Hepatocyte (in vitro differentiated cells): ENCODE results near the gene TST. TPM values are rescaled to one million over a fixed set of nuclear protein-coding genes. Genes with fewer than 3 reads are reported as not detected.

ENCODE experiments used
- DNase-seq: peaks from one replicate; pipeline ENCODE4 v3.0.0-alpha.2; 2016; ENCODE audit warnings: low spot score
- H2AFZ ChIP-seq: fragments of 200-600 bp; sonication (generic); 2 replicates; pipeline ENCODE4 v1.6.0; 2016; ENCODE audit warnings: antibody characterized with exemption, mild to moderate bottlenecking
- H3K27ac ChIP-seq: fragments of 200-600 bp; sonication (generic); 2 replicates; pipeline ENCODE4 v1.5.1; 2016; ENCODE audit warnings: mild to moderate bottlenecking
- H3K27me3 ChIP-seq: fragments of 200-600 bp; sonication (generic); 2 replicates; pipeline ENCODE4 v1.6.1; 2016
- H3K36me3 ChIP-seq: fragments of 200-600 bp; sonication (generic); replicated peaks from 2 replicates; pipeline ENCODE4 v1.5.1; 2016; ENCODE audit warnings: low read depth; ENCODE audit not compliant: insufficient read depth
- H3K4me1 ChIP-seq: fragments of 200-600 bp; sonication (generic); 2 replicates; pipeline ENCODE4 v1.5.1; 2016; ENCODE audit warnings: mild to moderate bottlenecking, moderate library complexity; ENCODE audit not compliant: insufficient read depth
- H3K4me2 ChIP-seq: fragments of 200-600 bp; sonication (generic); 2 replicates; pipeline ENCODE4 v1.6.0; 2016
- H3K4me3 ChIP-seq: fragments of 200-600 bp; sonication (generic); 2 replicates; pipeline ENCODE4 v1.5.1; 2016; ENCODE audit warnings: mild to moderate bottlenecking
- H3K79me2 ChIP-seq: fragments of 200-600 bp; sonication (generic); 2 replicates; pipeline ENCODE4 v1.6.0; 2017; ENCODE audit warnings: mild to moderate bottlenecking
- H3K9me2 ChIP-seq: fragments of 200-600 bp; sonication (generic); replicated peaks from 2 replicates; pipeline ENCODE4 v1.6.0; 2017; ENCODE audit warnings: mild to moderate bottlenecking; ENCODE audit not compliant: insufficient read depth
- H3K9me3 ChIP-seq: fragments of 200-600 bp; sonication (generic); 2 replicates; pipeline ENCODE4 v1.5.1; 2016; ENCODE audit warnings: low read depth, mild to moderate bottlenecking
- H4K20me1 ChIP-seq: fragments of 200-600 bp; sonication (generic); 2 replicates; pipeline ENCODE4 v1.6.0; 2016; ENCODE audit warnings: mild to moderate bottlenecking; ENCODE audit not compliant: insufficient read depth, poor library complexity, severe bottlenecking
- EZH2 ChIP-seq: fragments of 200-600 bp; sonication (generic); IDR thresholded peaks from 2 replicates; pipeline ENCODE4 v1.6.1; 2016; ENCODE audit warnings: antibody characterized with exemption, mild to moderate bottlenecking, borderline replicate concordance
- EZH2phosphoT487 ChIP-seq: fragments of 200-600 bp; sonication (generic); IDR thresholded peaks from one replicate; pipeline ENCODE4 v1.6.1; 2018; ENCODE audit warnings: antibody characterized with exemption, mild to moderate bottlenecking, low read depth, moderate library complexity; ENCODE audit not compliant: unreplicated experiment, severe bottlenecking
- WGBS: methylation state at CpG from one replicate; pipeline ENCODE4 v1.1.6; 2016; ENCODE audit warnings: low lambda C conversion rate; ENCODE audit errors: missing lambda C conversion rate; 5-methylcytosine and 5-hydroxymethylcytosine counted together
- polyA plus RNA-seq: library from polyadenylated mRNA; unstranded; fragments of >200 nt; fragmentation: Nextera tagmentation; extraction: Ambion mirVana; gene quantifications from 2 replicates; pipeline ENCODE4 v1.2.1, GENCODE V29; 2016
- total RNA-seq: library from RNA; depleted of rRNA; stranded (reverse); fragments of >200 nt; gene quantifications from 2 replicates; pipeline ENCODE4 v1.2.3, GENCODE V29; 2014
- TF ChIP-seq, protein P1 (sequence below): fragments of 200-600 bp; sonication (generic); IDR thresholded peaks from 2 replicates; pipeline ENCODE4 v1.5.1; 2016; ENCODE audit warnings: antibody characterized with exemption, mild to moderate bottlenecking; ENCODE audit not compliant: poor library complexity

Gene TST
- total and polyA plus RNA-seq, 2 experiments from 2014 or later: 50.2 to 111 TPM

- H3K27ac ChIP-seq: no peak overlapping the region
- H3K4me2 ChIP-seq: no peak overlapping the region
- no peak overlapping the region for H3K4me3 ChIP-seq
- no peaks in the 10 kb centered on the region for H4K20me1 ChIP-seq
- no peaks in the 10 kb centered on the region for H3K36me3 ChIP-seq
- no peaks in the 10 kb centered on the region for H3K9me2 ChIP-seq
- no peak for DNase-seq
- WGBS: 75% methylated on average over 19 of the region's 19 CpGs
- TF ChIP-seq EZH2 (no peak), EZH2phosphoT487 (no peak)
- TF ChIP-seq, protein P1, sequence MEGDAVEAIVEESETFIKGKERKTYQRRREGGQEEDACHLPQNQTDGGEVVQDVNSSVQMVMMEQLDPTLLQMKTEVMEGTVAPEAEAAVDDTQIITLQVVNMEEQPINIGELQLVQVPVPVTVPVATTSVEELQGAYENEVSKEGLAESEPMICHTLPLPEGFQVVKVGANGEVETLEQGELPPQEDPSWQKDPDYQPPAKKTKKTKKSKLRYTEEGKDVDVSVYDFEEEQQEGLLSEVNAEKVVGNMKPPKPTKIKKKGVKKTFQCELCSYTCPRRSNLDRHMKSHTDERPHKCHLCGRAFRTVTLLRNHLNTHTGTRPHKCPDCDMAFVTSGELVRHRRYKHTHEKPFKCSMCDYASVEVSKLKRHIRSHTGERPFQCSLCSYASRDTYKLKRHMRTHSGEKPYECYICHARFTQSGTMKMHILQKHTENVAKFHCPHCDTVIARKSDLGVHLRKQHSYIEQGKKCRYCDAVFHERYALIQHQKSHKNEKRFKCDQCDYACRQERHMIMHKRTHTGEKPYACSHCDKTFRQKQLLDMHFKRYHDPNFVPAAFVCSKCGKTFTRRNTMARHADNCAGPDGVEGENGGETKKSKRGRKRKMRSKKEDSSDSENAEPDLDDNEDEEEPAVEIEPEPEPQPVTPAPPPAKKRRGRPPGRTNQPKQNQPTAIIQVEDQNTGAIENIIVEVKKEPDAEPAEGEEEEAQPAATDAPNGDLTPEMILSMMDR: no peak
- H2AFZ ChIP-seq: no peak overlapping the region
- H3K79me2 ChIP-seq: no peaks in the 10 kb centered on the region
- H3K9me3 ChIP-seq: no peaks in the 10 kb centered on the region
- no peaks in the 10 kb centered on the region for H3K27me3 ChIP-seq
- H3K4me1 ChIP-seq: no peaks in the 10 kb centered on the region
Measured at GRCh38 chr22:36971341-36972125, 47.7 kb downstream of the TST start.

DNA sequence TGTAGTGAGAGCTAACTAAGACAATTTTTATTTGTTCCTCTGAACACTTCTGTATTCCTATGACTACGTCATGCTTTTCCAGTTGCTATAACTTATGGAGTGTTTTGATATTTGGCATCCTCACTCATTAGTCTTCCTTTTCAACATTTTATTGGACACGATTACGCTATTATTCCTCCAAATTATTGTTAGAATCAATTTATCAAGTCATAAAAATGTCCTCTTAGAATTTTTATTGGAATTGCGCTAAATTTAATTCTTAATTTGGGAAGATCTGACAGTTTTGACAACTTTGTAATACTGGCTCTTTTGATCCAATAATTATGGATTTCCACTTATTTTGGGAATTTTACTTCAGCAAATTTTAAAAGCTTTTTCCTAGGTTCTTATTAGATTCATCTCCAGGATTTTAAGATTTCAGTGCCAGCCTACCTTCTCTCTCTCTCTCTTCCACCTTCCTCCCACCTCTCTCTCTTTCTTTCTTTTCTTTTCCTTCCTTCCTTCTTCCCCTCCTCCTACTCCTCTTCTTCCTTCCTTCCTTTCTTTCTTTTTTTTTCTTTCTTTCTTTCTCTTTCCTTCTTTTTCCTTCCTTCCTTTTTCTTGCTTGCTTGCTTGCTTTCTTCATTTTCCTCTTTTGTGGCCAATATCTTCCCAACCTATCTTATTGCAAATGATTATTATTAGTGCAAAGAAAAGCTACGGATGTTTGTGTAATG, 50.8 kb downstream of the TST start:
- Histone ChIP-seq H4K20me1 (no peaks in the 10 kb centered on the region), H3K27me3 (no peaks in the 10 kb centered on the region), H3K79me2 (no peaks in the 10 kb centered on the region), H3K9me3 (no peaks in the 10 kb centered on the region), H3K4me1 (no peaks in the 10 kb centered on the region), H3K4me2 (no peak overlapping the region), H3K36me3 (no peaks in the 10 kb centered on the region), H3K9me2 (no peaks in the 10 kb centered on the region), H3K27ac (no peak overlapping the region), H2AFZ (no peak overlapping the region), H3K4me3 (no peak overlapping the region)
- DNase-seq: no peak
- 90% methylated on average over 5 of the region's 5 CpGs for WGBS
- TF ChIP-seq, protein P1: no peak
- TF ChIP-seq EZH2phosphoT487 (no peak), EZH2 (no peak)

DNA sequence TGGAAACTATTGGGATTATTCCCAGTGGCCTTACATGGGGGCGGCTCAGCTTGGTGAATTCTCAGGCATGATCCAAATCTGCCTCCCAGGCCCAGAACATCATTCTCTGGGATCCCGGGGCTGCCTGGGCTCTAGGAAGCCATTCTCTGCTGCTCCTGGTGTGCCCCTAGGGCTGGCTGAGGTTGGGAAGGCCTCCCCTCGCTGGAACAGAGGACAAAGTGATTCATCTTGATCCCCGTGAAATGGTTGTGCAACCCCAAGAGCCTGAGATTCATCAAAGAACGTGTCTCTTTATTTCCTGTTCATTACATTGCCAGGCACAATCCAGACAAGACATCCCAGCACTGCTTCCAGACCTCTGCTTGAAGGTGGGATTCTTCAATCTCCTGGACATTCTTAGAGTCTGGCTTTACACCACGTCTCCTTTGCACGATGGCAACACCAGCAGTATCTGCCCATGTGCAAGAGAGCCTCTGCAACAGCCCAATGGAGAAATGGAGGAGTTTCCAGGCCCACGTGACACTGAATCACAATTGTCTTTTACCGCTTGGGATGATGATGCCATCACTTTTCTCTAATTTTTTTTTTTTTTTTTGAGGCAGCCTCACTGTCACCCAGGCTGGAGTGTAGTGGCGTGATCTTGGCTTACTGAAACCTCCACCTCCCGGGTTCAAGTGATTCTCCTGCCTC, 52.3 kb downstream of the TST start:
- Histone ChIP-seq H3K4me2 (no peak overlapping the region), H4K20me1 (no peaks in the 10 kb centered on the region), H3K79me2 (no peaks in the 10 kb centered on the region), H3K27me3 (no peaks in the 10 kb centered on the region), H3K4me1 (no peaks in the 10 kb centered on the region), H2AFZ (no peak overlapping the region), H3K9me2 (no peaks in the 10 kb centered on the region), H3K27ac (no peak overlapping the region), H3K4me3 (no peak overlapping the region), H3K36me3 (no peaks in the 10 kb centered on the region), H3K9me3 (no peaks in the 10 kb centered on the region)
- WGBS: 81% methylated on average over 11 of the region's 11 CpGs
- DNase-seq: no peak
- TF ChIP-seq, protein P1: no peak
- TF ChIP-seq EZH2phosphoT487 (no peak), EZH2 (no peak)
